Thoracic aorta (tissue), 2 donors: ENCODE measurements around the gene COL17A1. TPM values are rescaled to one million over a fixed set of nuclear protein-coding genes. Genes with fewer than 3 reads are reported as not detected.

ENCODE experiments used
- ATAC-seq: fragments of 150-250 bp; one replicate; pipeline ENCODE4 v1.8.0; 2017; ENCODE audit warnings: low read depth; ENCODE audit not compliant: insufficient number of reproducible peaks, low FRiP score
- DNase-seq: peaks from one replicate; pipeline ENCODE4 v3.0.0-alpha.2; 2020; ENCODE audit warnings: low spot score
- H3K27ac ChIP-seq, 2 donors: fragments of 200-600 bp; sonication (generic); 1 replicate in 1 of 2; 2 replicates in 1 of 2; pipeline ENCODE4 v1.5.1; 2016; ENCODE audit warnings: mild to moderate bottlenecking in 2 of 2, moderate library complexity in 2 of 2
- H3K27me3 ChIP-seq: fragments of 200-600 bp; sonication (generic); replicated peaks from 2 replicates; pipeline ENCODE4 v1.6.0; 2016; ENCODE audit warnings: mild to moderate bottlenecking; ENCODE audit not compliant: insufficient read depth
- H3K36me3 ChIP-seq: fragments of 200-600 bp; sonication (generic); one replicate; pipeline ENCODE4 v1.5.1; 2016
- H3K4me1 ChIP-seq, 2 donors: fragments of 200-600 bp; sonication (generic); 1 replicate in 1 of 2; 2 replicates in 1 of 2; pipeline versions ENCODE4 v1.5.1 to v1.6.0; 2016; ENCODE audit warnings: low read depth in 2 of 2, mild to moderate bottlenecking in 1 of 2; ENCODE audit not compliant: control insufficient read depth in 1 of 2
- H3K4me3 ChIP-seq: fragments of 200-600 bp; sonication (generic); 2 replicates; pipeline ENCODE4 v1.5.1; 2016; ENCODE audit warnings: mild to moderate bottlenecking
- H3K9me3 ChIP-seq: fragments of 200-600 bp; sonication (generic); 2 replicates; pipeline ENCODE4 v1.5.1; 2016
- total RNA-seq, 2 donors: library from RNA; depleted of rRNA; stranded (reverse); fragments of >200 nt; gene quantifications; one replicate each; pipeline versions ENCODE4 v1.1.0 to v1.2.3, GENCODE V29; 2016
- TF ChIP-seq, protein P1 (sequence below): fragments of 200-600 bp; sonication (generic); IDR thresholded peaks from one replicate; pipeline ENCODE4 v1.5.1; 2019; ENCODE audit warnings: antibody characterized with exemption

COL17A1 gene
- total RNA-seq, 2 donors from 2014 or later = 0.49 to 0.95 TPM

DNA sequence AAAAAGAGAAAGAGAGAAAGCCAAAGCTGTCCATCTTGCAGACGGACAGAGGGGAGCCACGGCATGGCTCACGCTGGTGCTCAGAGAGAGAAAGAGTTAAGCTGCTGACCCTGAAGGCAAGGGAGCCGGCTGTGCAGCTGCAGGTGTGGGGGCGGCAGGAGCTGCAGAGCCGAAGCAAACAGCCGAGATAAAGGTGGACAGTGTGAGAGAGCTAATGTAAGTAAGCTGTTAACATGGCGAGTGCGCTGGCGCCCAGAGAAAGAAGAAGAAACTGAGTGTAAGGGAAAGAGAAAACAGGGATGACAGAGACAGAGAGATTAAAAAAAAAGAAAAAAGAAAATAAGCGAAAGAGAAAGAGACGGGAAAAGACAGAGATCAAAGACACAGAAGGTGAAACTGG is 18.2 kb downstream of the COL17A1 start:
- Histone ChIP-seq H3K4me1 (no peaks in the 10 kb centered on the region), H3K4me3 (no peak overlapping the region), H3K36me3 (no peaks in the 10 kb centered on the region), H3K9me3 (no peaks in the 10 kb centered on the region), H3K27me3 (no peaks in the 10 kb centered on the region), H3K27ac (no peak overlapping the region)
- no peak for ATAC-seq
- TF ChIP-seq, protein P1, sequence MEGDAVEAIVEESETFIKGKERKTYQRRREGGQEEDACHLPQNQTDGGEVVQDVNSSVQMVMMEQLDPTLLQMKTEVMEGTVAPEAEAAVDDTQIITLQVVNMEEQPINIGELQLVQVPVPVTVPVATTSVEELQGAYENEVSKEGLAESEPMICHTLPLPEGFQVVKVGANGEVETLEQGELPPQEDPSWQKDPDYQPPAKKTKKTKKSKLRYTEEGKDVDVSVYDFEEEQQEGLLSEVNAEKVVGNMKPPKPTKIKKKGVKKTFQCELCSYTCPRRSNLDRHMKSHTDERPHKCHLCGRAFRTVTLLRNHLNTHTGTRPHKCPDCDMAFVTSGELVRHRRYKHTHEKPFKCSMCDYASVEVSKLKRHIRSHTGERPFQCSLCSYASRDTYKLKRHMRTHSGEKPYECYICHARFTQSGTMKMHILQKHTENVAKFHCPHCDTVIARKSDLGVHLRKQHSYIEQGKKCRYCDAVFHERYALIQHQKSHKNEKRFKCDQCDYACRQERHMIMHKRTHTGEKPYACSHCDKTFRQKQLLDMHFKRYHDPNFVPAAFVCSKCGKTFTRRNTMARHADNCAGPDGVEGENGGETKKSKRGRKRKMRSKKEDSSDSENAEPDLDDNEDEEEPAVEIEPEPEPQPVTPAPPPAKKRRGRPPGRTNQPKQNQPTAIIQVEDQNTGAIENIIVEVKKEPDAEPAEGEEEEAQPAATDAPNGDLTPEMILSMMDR = no peak
- no peak for DNase-seq

GRCh38 chr10:104066945-104067344 is 18.7 kb downstream of the COL17A1 start:
- Histone ChIP-seq H3K4me3 (no peak overlapping the region), H3K9me3 (no peaks in the 10 kb centered on the region), H3K27me3 (no peaks in the 10 kb centered on the region), H3K36me3 (no peaks in the 10 kb centered on the region), H3K4me1 (no peaks in the 10 kb centered on the region), H3K27ac (no peak overlapping the region)
- ATAC-seq = no peak
- TF ChIP-seq, protein P1 = no peak
- no peak for DNase-seq

DNA sequence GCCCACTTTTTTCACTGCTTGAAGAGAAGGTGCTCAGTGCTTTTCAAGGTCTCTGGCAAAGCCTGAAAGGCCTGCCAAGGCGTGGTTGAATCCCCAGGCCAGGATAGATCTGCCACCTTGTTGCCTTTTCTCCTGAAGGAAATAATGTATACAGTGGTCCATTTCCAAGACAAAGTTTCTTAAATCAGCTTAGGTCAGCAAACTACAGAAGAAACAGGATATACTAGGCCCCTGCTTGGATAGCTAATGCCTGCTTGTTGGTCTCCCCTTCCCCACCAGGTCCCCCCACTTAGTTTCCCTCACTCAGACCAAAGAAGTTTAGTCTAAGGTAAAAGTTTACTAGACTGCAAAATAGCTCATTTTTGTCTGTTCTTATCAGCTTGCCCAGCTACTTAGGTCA is 19.9 kb downstream of the COL17A1 start:
- TF ChIP-seq, protein P1 = no peak
- no peaks in the 10 kb centered on the region for H3K27me3 ChIP-seq
- no peak overlapping the region for H3K4me3 ChIP-seq
- ATAC-seq (no peak), DNase-seq (no peak)
- no peaks in the 10 kb centered on the region for H3K4me1 ChIP-seq
- H3K9me3 ChIP-seq = no peaks in the 10 kb centered on the region
- no peaks in the 10 kb centered on the region for H3K36me3 ChIP-seq
- H3K27ac ChIP-seq = no peak overlapping the region

- Histone ChIP-seq H3K36me3 (no peaks in the 10 kb centered on the region), H3K27me3 (no peaks in the 10 kb centered on the region), H3K9me3 (no peaks in the 10 kb centered on the region), H3K27ac (no peak overlapping the region), H3K4me3 (no peak overlapping the region), H3K4me1 (no peaks in the 10 kb centered on the region)
- TF ChIP-seq, protein P1 = no peak
- DNase-seq (no peak), ATAC-seq (no peak)
Measured at GRCh38 chr10:104061196-104061595, 24.5 kb downstream of the COL17A1 start.

DNA sequence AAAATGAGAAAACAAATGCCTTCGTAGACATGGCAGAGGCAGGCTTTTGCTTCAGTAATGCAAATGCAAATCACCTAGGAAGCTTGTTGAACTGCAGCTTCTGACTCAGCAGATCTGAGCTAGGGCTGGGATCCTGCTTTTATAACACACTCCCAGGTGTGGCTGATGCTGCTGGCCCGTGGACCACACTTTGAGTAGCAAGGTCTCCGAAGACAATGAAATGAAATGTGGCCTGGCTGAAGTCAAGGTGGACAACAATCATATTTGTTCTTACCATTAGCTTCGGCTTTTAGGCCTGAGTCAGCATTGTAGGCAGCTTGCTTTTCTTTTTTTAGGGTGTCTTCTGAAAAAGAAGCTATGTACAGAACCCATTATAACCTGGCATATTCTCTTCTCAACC is 26.3 kb downstream of the COL17A1 start:
- Histone ChIP-seq H3K27me3 (no peaks in the 10 kb centered on the region), H3K4me1 (no peaks in the 10 kb centered on the region), H3K4me3 (no peak overlapping the region), H3K9me3 (no peaks in the 10 kb centered on the region), H3K27ac (no peak overlapping the region), H3K36me3 (no peaks in the 10 kb centered on the region)
- no peak for DNase-seq
- TF ChIP-seq, protein P1 = no peak
- ATAC-seq = no peak
